ENCODE measurements around the gene OSBPL6.

- TF ChIP-seq CTCF (IDR thresholded peaks at IDR 0.05) = no peak
- no peak for TF ChIP-seq ZFX (IDR thresholded peaks at IDR 0.05; ENCODE audit: borderline replicate concordance)
Observed at GRCh38 chr2:178322068-178322467, 127.8 kb downstream of the OSBPL6 start.

All from 22Rv1 (cell line).